HK-2 (cell line): ENCODE results near the gene RMND1.

Experiments used
- DNase-seq: peaks from one replicate; pipeline ENCODE4 v3.0.0-alpha.2; 2018; ENCODE audit not compliant: unreplicated experiment

The RMND1 gene

GRCh38 chr6:151451950-151452749, at the start of gene RMND1:
TSS of gene RMND1 (minus strand) at chr6:151452126. CDS start at chr6:151445811, 6,315 bp downstream.
- DNase-seq: peak; percentile 100

GRCh38 chr6:151499551-151499950, 47.6 kb upstream of the RMND1 start:
- DNase-seq: no peak

GRCh38 chr6:151498327-151498726, 46.4 kb upstream of the RMND1 start:
- no peak for DNase-seq

- DNase-seq: no peak
These were observed 46.0 kb upstream of the RMND1 start for GRCh38 chr6:151497905-151498304.

DNA sequence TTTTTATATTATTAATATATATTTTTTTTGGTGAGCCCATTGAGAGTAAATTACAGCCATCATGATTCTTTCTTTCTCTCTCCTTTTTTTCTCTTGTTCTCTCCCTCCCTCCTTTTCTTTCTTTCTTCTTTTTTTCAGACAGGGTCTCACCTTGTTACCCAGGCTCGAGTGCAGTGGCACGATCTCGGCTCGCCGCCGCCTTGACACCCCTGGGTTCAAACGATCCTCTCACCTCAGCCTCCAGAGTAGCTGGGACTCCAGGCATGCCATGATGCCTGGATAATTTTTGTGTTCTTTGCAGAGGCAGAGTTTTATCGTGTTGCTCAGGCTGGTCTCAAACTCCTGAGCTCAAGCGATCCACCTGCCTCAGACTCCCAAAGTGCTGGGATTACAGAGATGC, 43.5 kb upstream of the RMND1 start:
- DNase-seq: no peak

DNA sequence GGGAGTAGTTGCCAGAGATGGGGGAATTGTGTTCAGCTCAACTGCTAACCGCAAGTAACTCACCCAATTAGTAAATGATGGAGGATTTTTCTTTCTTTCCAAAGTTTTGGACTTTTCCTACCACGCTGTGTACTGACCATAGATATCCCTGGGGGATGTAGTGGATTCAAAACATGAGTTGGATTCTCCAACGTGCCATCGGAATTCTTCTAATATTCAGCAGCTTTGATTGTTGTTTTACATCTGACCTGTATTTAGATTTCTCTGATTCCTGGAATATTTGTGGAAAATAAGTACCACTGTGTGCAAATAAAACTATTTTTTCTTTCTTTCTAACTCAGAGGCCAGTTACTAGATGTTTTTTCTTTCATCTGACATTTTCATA, 43.0 kb upstream of the RMND1 start:
- no peak for DNase-seq

- no peak for DNase-seq
These were observed 42.5 kb upstream of the RMND1 start for GRCh38 chr6:151494235-151494935.

- DNase-seq: peak; percentile 13
These were observed 41.9 kb upstream of the RMND1 start, which contains the start of gene CCDC170 for GRCh38 chr6:151493804-151494234. TSS of gene CCDC170 (plus strand) at chr6:151494017. CDS start at chr6:151494129, 112 bp downstream.

- no peak for DNase-seq
These were observed 41.4 kb upstream of the RMND1 start for GRCh38 chr6:151493161-151493803.

GRCh38 chr6:151490996-151491395, 39.1 kb upstream of the RMND1 start:
- no peak for DNase-seq

DNA sequence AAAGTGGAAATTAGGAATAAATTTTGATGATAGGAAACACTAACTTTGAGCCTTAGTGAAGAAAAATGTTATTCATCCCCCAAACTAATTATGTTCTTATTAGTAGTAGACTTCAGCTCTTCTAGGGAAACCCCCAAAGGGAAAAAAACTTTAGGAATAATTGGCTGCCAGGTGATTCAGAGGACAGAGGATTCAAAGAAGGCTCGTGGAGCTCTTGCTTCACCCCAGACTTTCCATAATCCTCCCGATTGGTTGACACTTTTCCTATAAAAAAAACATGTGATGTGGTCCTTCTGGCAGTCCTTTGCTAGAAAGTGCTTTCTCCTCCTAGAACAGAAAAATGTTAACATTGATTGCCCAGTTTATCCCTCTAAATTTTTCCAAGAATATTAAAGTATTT, 36.3 kb upstream of the RMND1 start:
- DNase-seq: no peak

DNA sequence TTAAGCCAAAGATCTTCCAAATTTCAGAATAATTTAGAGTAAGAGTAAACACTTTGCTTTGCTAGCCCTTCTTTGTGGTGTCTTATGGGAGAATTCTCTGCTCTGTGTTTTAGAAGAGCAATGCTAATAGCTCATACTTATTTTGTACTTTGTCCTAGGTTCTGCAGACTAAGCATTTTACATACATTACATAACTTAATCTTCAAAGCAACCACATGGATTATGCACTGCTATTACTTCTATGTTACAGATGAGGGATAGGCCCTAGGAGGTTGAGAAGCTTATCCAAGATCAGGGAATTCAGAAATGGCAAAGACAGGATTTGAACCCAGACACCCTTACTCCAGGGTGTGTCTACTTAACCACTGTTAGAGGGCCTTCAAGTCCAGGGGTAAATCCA, 32.1 kb upstream of the RMND1 start:
- no peak for DNase-seq

DNA sequence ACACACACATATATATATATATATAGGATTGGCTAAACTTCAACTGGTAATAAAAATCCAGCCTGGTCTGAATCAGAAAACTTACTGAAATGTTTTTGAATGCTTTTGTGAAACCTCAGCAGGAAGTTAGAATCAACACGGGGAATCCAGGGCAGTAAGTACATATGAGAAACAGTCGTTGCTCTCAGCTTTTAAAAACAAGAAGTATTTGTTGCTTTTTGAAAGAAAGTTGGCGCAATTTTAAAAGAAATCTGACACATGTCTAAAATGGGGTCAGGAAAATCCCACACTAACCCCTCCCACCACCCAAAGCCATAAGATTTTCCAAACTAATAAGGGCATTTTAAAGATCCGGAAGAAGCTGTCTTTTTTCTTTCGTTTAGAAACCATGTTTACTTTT, 30.4 kb upstream of the RMND1 start:
- no peak for DNase-seq

DNA sequence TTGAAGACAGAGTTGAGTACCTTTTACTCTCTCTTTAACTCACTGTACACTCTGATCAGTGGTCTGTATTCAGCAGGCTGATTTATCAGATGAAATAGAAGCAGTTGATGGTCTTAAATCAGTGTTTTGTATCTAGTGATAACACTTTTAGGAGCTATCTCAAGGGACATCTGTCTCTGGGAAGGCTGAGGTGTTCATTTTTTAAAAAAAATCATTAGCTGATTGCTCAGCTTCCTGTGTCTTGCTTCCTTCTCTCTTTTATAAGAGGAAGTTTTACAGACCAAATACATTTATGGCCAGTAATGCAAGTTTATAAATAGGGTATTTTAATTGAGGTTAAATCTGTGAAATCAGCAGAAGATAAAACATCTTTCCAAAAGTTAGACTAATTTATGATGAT, 29.9 kb upstream of the RMND1 start:
- no peak for DNase-seq

GRCh38 chr6:151478670-151479069, 26.7 kb upstream of the RMND1 start:
- no peak for DNase-seq

GRCh38 chr6:151477726-151478125, 25.8 kb upstream of the RMND1 start:
- DNase-seq: no peak

GRCh38 chr6:151475653-151476523, 24.0 kb upstream of the RMND1 start:
- DNase-seq: peak; percentile 28

- DNase-seq: no peak
These were observed 12.8 kb upstream of the RMND1 start for GRCh38 chr6:151464702-151465101.

DNA sequence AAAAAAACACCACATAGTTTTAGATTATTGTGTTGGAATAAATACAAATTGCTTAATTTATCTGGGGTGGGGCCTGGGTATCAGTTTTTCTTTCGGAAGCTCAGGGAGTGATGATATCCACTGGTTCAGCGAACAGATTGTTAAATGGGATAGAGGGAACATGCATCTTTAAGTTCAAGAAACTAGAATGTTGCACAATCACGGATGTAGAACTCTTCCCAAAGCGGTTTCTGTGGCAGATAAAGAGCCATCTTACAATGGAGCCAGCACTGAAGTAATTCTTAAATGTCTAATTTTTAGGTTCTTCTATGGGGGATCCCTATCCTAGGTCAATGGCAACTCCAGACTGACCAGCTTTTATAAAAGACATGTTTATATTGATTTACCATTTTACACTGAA, 9.7 kb upstream of the RMND1 start:
- DNase-seq: no peak

- peak; percentile 29 for DNase-seq
These were observed 3.9 kb upstream of the RMND1 start for GRCh38 chr6:151455751-151456398.

DNA sequence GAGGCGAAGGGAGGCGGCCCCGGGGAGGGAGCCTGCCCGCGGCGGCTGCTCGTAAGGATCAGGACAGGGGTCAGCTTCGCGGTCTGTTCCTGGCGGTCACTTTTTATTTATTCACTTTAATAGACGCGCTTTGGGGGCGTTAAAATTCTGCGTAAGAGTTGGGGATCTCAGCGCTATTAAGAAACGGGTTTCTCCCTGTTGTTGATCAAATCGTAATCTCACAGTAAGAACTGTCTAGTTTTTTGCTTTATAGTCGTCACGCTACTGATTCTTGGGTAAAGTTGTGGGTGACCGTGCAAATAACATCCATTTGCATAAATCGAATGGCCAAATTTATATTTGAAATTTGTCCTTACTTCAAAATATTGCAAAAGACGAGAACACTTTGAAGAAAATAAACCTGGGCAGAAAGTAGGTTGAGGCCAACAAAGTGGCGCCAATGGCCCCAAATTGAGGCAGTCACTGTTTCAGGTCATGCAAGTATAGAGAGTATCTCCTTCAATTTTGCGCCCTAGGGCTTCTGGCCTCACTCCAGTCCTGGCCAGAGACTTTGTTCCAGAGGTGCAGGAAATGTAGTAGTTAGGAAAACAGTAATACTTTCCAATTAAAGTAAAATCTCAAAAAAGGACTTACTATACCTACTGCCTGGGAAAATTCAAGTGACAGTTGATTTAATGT, 963 bp upstream of the RMND1 start:
- no peak for DNase-seq
